HL-60 (cell line): Measurements from ENCODE around the gene SLC25A25.

Experiments
- DNase-seq, 2 experiments: peaks; one replicate each; pipeline ENCODE4 v3.0.0-alpha.2; 2010 to 2020; ENCODE audit warnings: low read depth in 1 of 2, low spot score in 1 of 2
- H3K27ac ChIP-seq: fragments of 250-450 bp; sonication (Bioruptor Pico); replicated peaks from 2 replicates; pipeline ENCODE4 v1.5.1; 2020; ENCODE audit warnings: mild to moderate bottlenecking, moderate library complexity
- H3K27me3 ChIP-seq: fragments of 250-450 bp; sonication (Bioruptor Pico); 2 replicates; pipeline ENCODE4 v1.5.1; 2021; ENCODE audit warnings: mild to moderate bottlenecking, moderate library complexity; ENCODE audit not compliant: insufficient read depth, poor library complexity, severe bottlenecking
- H3K4me3 ChIP-seq: replicated peaks from 2 replicates; pipeline ENCODE4 v1.5.1; 2011; ENCODE audit warnings: mild to moderate bottlenecking, control low read depth, low read length; ENCODE audit not compliant: insufficient read depth
- GABPA ChIP-seq: IDR thresholded peaks from 2 replicates; pipeline ENCODE4 v1.6.1; 2012; ENCODE audit warnings: low read depth
- POLR2AphosphoS5 ChIP-seq: IDR thresholded peaks from 2 replicates; pipeline ENCODE4 v1.6.1; 2012; ENCODE audit warnings: low read depth
- SPI1 ChIP-seq: IDR thresholded peaks from 2 replicates; pipeline ENCODE4 v1.6.1; 2012; ENCODE audit warnings: low read depth, mild to moderate bottlenecking, borderline replicate concordance
- TF ChIP-seq, protein P1 (sequence below): IDR thresholded peaks from one replicate; pipeline ENCODE4 v1.5.1; 2011; ENCODE audit warnings: low read length, control low read depth, inconsistent platforms; ENCODE audit not compliant: insufficient read depth
- TF ChIP-seq, protein P2 (sequence below): IDR thresholded peaks from 2 replicates; pipeline ENCODE4 v1.6.1; 2012; ENCODE audit warnings: low read depth; ENCODE audit not compliant: insufficient replicate concordance

Gene SLC25A25

DNA sequence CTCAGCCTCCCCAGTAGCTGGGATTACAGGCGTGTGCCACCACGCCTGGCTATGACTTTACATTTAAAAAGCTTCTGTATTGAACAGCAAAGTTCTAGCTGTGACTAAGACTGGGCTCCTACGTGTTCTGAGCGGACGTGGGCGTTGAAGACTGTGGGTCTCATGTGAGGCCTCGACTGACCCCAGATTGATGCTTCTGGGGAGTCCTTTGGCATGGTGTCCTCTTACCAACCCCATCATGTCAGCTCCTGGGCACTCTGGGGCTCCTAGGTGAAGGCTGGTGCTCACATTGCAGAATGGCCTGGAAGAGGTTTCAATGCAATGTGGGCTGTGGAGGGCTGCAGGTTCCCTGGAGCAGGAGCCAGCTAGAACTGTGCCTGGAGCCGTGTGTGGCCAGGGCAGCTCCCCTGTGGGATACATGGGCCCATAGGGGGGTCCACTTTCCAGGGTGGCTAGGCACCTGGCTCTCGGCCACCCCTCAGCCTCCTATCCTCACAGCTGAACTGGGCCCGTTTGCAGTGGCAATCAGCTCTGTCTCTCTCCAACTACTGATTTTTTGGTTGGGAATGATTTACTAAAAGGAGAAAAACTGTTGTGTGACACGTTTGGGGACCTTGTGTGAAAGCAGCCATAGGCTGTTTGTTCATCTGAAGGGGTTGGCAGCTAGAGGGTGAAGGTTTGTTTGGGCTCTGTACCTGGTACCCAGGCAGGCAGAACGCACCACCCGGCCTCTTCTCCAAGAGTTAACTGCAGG lies 29.7 kb downstream of the SLC25A25 start:
- no peaks in the 10 kb centered on the region for H3K27me3 ChIP-seq
- peak overlapping the region; percentile 18 for H3K27ac ChIP-seq
- TF ChIP-seq, protein P1, sequence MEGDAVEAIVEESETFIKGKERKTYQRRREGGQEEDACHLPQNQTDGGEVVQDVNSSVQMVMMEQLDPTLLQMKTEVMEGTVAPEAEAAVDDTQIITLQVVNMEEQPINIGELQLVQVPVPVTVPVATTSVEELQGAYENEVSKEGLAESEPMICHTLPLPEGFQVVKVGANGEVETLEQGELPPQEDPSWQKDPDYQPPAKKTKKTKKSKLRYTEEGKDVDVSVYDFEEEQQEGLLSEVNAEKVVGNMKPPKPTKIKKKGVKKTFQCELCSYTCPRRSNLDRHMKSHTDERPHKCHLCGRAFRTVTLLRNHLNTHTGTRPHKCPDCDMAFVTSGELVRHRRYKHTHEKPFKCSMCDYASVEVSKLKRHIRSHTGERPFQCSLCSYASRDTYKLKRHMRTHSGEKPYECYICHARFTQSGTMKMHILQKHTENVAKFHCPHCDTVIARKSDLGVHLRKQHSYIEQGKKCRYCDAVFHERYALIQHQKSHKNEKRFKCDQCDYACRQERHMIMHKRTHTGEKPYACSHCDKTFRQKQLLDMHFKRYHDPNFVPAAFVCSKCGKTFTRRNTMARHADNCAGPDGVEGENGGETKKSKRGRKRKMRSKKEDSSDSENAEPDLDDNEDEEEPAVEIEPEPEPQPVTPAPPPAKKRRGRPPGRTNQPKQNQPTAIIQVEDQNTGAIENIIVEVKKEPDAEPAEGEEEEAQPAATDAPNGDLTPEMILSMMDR: no peak
- TF ChIP-seq, protein P2, sequence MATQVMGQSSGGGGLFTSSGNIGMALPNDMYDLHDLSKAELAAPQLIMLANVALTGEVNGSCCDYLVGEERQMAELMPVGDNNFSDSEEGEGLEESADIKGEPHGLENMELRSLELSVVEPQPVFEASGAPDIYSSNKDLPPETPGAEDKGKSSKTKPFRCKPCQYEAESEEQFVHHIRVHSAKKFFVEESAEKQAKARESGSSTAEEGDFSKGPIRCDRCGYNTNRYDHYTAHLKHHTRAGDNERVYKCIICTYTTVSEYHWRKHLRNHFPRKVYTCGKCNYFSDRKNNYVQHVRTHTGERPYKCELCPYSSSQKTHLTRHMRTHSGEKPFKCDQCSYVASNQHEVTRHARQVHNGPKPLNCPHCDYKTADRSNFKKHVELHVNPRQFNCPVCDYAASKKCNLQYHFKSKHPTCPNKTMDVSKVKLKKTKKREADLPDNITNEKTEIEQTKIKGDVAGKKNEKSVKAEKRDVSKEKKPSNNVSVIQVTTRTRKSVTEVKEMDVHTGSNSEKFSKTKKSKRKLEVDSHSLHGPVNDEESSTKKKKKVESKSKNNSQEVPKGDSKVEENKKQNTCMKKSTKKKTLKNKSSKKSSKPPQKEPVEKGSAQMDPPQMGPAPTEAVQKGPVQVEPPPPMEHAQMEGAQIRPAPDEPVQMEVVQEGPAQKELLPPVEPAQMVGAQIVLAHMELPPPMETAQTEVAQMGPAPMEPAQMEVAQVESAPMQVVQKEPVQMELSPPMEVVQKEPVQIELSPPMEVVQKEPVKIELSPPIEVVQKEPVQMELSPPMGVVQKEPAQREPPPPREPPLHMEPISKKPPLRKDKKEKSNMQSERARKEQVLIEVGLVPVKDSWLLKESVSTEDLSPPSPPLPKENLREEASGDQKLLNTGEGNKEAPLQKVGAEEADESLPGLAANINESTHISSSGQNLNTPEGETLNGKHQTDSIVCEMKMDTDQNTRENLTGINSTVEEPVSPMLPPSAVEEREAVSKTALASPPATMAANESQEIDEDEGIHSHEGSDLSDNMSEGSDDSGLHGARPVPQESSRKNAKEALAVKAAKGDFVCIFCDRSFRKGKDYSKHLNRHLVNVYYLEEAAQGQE: no peak
- TF ChIP-seq SPI1 (no peak), POLR2AphosphoS5 (no peak), GABPA (no peak)
- no peak overlapping the region for H3K4me3 ChIP-seq
- no peak for DNase-seq

DNA sequence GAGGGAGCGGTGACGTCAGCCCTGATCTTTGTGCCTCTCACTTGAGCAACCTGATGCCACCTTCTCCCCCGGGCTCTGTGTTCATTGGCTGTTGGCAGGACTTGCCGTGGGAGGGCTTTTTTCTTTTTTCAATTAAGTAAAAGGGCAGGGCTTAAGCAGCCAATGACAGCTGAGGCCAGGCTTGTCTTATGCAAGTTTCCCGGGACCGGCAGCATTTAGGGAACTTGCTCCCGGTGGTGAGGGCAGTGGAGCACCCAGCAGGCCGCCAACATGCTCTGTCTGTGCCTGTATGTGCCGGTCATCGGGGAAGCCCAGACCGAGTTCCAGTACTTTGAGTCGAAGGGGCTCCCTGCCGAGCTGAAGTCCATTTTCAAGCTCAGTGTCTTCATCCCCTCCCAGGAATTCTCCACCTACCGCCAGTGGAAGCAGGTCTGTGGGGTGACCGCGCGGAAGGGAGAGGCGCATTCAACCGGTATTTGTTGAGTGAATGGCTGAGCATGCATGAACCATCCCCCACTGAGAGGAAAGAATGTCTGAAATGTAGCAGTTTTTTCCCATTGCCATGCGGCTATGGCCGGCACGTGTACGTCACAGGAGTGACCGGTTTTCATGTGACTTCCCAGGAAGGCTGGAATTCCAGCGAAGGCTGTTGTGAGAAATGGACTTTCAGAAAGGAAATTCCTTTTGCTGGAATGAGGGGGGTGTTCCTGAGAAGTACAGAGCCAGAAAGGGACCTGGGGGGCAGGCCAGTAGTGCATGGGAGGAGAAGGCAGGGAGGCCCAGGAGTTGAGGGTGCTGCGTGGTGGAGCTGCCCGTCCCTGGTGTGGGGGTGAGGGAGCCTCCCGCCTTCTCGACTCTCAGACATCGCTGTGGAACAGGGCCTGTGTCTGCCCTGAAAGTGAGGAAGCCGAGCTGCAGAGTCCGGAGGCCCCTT lies 30.5 kb downstream of the SLC25A25 start:
- Histone ChIP-seq H3K27ac (peak overlapping the region; percentile 3; the same call in 1 of the 2 replicates), H3K4me3 (peak overlapping the region; percentile 22; the same call in 1 of the 2 replicates), H3K27me3 (no peaks in the 10 kb centered on the region)
- peak; percentile 89 to 97 for DNase-seq
- TF ChIP-seq POLR2AphosphoS5 (peak; percentile 60; the same call in 1 of the 2 replicates), SPI1 (no peak; the same call in 1 of the 2 replicates), GABPA (no peak)
- TF ChIP-seq, protein P2: no peak
- TF ChIP-seq, protein P1: no peak

DNA sequence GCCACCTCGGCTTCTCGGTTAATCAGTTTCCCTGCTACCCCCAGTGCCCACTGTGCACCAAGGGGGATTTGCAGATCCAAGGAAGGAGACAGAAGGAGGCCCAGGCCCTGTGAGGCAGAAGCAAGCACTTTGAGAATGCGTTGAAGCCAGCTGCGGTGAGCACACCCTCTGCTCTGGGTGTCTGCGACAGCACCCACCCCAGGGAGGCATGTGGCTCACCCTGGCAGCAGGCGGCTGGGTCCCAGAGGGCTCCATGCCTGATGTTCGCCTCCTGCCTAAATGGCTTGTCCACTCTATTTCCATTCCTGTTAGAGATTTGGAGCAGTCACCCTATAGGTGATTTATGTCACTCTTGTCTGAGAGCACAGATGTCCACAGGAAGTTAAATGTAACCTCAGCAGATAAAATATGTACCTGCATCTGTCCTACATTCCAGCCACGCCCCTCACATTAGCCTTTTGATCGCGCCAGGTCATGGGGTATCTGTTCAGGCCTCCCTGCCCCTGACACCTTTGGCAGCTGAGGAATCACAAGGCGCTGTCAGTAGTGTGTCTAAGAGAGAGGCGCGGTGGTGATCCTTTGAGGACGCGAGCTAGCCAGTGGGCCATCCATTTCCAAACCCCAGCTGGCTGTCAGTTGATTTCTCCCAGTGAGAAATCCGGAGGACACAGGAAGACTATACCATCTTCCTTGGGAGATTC lies 31.3 kb downstream of the SLC25A25 start:
- DNase-seq: no peak
- TF ChIP-seq SPI1 (no peak), POLR2AphosphoS5 (no peak), GABPA (no peak)
- TF ChIP-seq, protein P2: no peak
- TF ChIP-seq, protein P1: no peak
- H3K27ac ChIP-seq: no peak overlapping the region
- H3K4me3 ChIP-seq: no peak overlapping the region
- H3K27me3 ChIP-seq: no peaks in the 10 kb centered on the region
